ENCODE measurements around the gene HECTD3.
"Not testable (repeated sequence)": the region's sequence is repeated elsewhere in the genome, so short reads cannot be mapped to it uniquely, and the experiment has no call there.

DNA sequence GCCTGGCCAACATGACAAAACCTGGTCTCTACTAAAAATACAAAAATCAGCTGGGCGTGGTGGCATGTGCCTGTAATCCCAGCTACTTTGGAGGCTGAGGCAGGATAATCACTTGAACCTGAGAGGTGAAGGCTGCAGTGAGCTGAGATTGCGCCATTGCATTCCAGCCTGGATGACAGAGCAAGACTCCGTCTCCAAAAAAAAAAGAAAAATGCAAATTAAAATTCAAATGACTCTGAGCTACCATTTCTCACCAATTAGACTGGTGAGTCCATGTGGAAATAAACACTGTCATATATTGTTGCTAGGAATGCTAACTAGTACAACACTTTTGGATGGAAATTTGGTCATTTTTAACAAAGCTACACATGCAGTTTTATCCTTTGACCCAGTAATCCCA is 53.6 kb downstream of the HECTD3 start:
- TF ChIP-seq, protein P1, sequence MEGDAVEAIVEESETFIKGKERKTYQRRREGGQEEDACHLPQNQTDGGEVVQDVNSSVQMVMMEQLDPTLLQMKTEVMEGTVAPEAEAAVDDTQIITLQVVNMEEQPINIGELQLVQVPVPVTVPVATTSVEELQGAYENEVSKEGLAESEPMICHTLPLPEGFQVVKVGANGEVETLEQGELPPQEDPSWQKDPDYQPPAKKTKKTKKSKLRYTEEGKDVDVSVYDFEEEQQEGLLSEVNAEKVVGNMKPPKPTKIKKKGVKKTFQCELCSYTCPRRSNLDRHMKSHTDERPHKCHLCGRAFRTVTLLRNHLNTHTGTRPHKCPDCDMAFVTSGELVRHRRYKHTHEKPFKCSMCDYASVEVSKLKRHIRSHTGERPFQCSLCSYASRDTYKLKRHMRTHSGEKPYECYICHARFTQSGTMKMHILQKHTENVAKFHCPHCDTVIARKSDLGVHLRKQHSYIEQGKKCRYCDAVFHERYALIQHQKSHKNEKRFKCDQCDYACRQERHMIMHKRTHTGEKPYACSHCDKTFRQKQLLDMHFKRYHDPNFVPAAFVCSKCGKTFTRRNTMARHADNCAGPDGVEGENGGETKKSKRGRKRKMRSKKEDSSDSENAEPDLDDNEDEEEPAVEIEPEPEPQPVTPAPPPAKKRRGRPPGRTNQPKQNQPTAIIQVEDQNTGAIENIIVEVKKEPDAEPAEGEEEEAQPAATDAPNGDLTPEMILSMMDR (IDR thresholded peaks at IDR 0.05; ENCODE audit: insufficient read depth, low read length) = not testable (repeated sequence)
- not testable (repeated sequence) for TF ChIP-seq REST (IDR thresholded peaks at IDR 0.05; ENCODE audit: insufficient replicate concordance, low read depth); POLR2AphosphoS5 (IDR thresholded peaks at IDR 0.05; ENCODE audit: low read depth); GABPA (IDR thresholded peaks at IDR 0.05; ENCODE audit: low read depth)
